Duodenal mucosa (tissue), 2 donors: ENCODE results near the gene NFYB.

Source experiments
- H3K27ac ChIP-seq: one replicate; pipeline ENCODE4 v1.7.0; 2013; ENCODE audit warnings: low read depth, low read length
- H3K27me3 ChIP-seq, 2 donors: one replicate each; pipeline ENCODE4 v1.7.0; 2013; ENCODE audit warnings: low read length in 2 of 2, control low read depth in 1 of 2; ENCODE audit not compliant: insufficient read depth in 2 of 2, control insufficient read depth in 1 of 2
- H3K36me3 ChIP-seq, 2 donors: one replicate each; pipeline ENCODE4 v1.7.0; 2013; ENCODE audit warnings: low read length in 2 of 2, control low read depth in 1 of 2; ENCODE audit not compliant: insufficient read depth in 2 of 2, control insufficient read depth in 1 of 2
- H3K4me1 ChIP-seq, 2 donors: one replicate each; pipeline ENCODE4 v1.7.0; 2013; ENCODE audit warnings: low read length in 2 of 2, control low read depth in 1 of 2; ENCODE audit not compliant: insufficient read depth in 2 of 2, control insufficient read depth in 1 of 2
- H3K4me3 ChIP-seq, 2 donors: one replicate each; pipeline ENCODE4 v1.7.0; 2013; ENCODE audit warnings: low read length in 2 of 2, low read depth in 1 of 2
- H3K9ac ChIP-seq, 2 donors: one replicate each; pipeline ENCODE4 v1.7.0; 2013; ENCODE audit warnings: low read length in 2 of 2, low read depth in 1 of 2
- H3K9me3 ChIP-seq, 2 donors: one replicate each; pipeline ENCODE4 v1.7.0; 2013; ENCODE audit warnings: low read length in 2 of 2, control low read depth in 1 of 2; ENCODE audit not compliant: control insufficient read depth in 1 of 2

Gene NFYB

DNA sequence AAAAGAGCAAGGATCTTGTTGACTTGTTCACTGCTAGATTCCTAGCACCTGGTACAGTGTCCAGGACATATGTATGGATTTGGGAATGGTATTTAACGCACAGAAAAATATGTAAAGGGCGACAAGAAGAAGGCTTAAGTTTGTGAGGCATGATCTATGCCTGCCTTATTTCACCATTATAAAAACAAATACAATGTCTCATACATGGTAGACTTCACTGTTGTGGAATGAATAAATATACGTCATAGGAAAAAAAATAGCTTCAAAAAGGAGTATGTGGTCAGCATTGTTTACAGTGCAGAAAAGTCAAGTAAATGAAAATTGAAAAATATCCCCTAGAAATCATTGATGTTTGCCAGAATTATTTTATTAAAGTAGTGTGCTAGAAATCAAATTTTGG, 43.7 kb downstream of the NFYB start:
- peaks cover 39 to 44% of the 10 kb centered on the region in 2 donors for H3K36me3 ChIP-seq
- H3K9me3 ChIP-seq = no peaks in the 10 kb centered on the region

DNA sequence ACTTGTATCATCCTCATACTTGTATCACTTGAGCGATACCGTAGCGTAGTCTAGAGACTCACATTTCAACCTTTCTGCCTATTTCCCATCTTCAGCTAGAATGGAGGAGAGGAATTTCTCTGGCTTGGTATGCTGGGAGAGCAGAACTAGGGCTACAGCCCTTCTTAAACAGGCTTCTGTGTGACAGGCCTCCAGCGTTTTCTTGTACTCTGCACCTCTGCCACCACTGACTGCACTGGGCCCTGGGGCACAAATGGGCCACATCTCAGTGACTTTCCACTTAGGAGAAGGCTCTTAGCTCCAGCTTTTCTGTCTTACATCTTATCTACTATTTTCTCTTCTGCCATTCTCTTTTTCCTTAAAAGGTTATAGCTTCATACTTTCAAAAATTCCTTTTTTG, 46.9 kb downstream of the NFYB start:
- peaks cover 31 to 48% of the 10 kb centered on the region in 2 donors for H3K36me3 ChIP-seq
- H3K27ac ChIP-seq = no peak overlapping the region
- no peaks in the 10 kb centered on the region for H3K9me3 ChIP-seq
- peaks cover 0 to 5% of the 10 kb centered on the region in 2 donors for H3K4me1 ChIP-seq
- H3K4me3 ChIP-seq = no peak overlapping the region
- no peak overlapping the region for H3K9ac ChIP-seq
- no peaks in the 10 kb centered on the region for H3K27me3 ChIP-seq

More for the DNA sequence above, 43.7 kb downstream of the NFYB start:
- H3K4me1 ChIP-seq = peaks cover 0 to 5% of the 10 kb centered on the region in 2 donors
- H3K4me3 ChIP-seq = no peak overlapping the region
- H3K9ac ChIP-seq = no peak overlapping the region
- no peak overlapping the region for H3K27ac ChIP-seq
- H3K27me3 ChIP-seq = no peaks in the 10 kb centered on the region

DNA sequence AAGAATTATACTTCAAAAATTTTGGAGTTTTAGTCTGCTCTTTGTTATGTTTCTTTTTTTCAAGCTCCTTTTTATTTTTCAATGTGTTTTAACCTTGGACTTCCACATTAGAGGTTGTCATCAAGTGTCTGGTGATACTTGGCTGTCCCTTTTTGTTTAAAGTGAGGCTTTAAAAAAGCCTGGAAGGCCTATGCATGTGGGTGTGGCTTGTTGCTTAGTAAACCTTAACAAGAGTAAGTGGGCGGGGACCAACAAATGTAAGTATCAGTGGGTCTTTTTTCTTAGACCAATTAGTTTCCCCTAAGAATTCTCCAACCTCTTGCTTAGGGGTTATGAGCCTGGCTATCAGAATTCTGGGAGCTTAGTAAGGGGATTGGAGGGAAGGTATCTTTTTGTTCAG, 47.3 kb downstream of the NFYB start:
- peaks cover 0 to 5% of the 10 kb centered on the region in 2 donors for H3K4me1 ChIP-seq
- peaks cover 31 to 48% of the 10 kb centered on the region in 2 donors for H3K36me3 ChIP-seq
- H3K4me3 ChIP-seq = no peak overlapping the region
- H3K9ac ChIP-seq = no peak overlapping the region
- no peaks in the 10 kb centered on the region for H3K9me3 ChIP-seq
- no peaks in the 10 kb centered on the region for H3K27me3 ChIP-seq
- H3K27ac ChIP-seq = no peak overlapping the region

DNA sequence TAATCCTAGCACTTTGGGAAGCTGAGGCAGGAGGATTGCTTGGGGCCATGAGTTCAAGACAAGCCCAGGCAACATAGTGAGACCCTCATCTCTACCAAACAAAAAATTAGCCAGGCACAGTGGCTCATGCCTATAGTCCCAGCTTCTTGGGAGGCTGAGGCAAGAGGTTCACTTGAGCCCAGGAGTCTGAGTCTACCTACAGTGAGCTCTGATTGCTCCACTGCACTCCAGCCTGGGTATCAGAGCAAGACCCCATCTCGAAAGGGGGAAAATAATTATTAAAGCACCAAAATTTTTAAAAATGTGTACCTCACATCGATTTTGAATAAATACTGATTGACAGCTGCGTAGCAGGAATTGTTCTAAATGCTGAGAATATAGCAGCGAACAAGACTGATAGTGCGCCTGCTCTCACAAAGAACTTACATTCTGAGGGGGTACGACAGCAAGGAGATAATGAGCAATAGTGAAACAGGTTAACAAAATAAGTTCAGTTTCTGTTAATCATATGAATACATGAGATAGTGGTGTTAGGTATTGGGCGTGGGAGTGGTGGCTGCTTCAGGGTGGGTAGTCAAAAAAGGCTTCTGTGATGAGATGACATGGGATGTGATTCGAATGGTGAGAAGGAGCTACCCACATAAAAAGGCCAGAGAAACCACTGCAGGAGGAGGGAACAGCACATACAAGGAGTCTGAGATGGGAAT, 54.1 kb downstream of the NFYB start:
- H3K27ac ChIP-seq = no peak overlapping the region
- no peaks in the 10 kb centered on the region for H3K4me1 ChIP-seq
- H3K9me3 ChIP-seq = no peaks in the 10 kb centered on the region
- H3K4me3 ChIP-seq = no peak overlapping the region
- no peaks in the 10 kb centered on the region for H3K27me3 ChIP-seq
- H3K9ac ChIP-seq = no peak overlapping the region
- H3K36me3 ChIP-seq = peaks cover 29 to 53% of the 10 kb centered on the region in 2 donors

DNA sequence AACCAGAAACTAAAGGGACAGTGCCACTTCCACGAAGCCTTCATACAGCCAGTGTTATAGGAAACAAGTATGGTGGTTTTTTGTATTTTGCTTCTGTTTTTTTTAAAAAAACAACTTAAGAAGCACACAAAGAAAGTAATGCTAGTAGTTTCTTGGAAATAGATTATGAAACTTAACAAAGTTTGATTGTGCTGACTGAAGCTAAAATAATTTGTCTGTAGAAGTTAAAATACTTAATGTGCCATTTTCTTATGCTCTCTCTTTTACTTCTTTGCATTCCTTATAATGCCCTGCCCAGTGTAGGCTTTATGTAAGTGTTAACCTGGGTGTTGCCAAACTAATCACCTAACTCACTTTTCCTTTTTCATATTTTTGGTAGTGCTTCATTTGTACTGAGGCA, 57.2 kb downstream of the NFYB start:
- H3K27ac ChIP-seq = no peak overlapping the region
- H3K27me3 ChIP-seq = no peaks in the 10 kb centered on the region
- H3K9ac ChIP-seq = no peak overlapping the region
- H3K36me3 ChIP-seq = peaks cover 31 to 34% of the 10 kb centered on the region in 2 donors
- H3K4me1 ChIP-seq = no peaks in the 10 kb centered on the region
- H3K9me3 ChIP-seq = no peaks in the 10 kb centered on the region
- no peak overlapping the region for H3K4me3 ChIP-seq

DNA sequence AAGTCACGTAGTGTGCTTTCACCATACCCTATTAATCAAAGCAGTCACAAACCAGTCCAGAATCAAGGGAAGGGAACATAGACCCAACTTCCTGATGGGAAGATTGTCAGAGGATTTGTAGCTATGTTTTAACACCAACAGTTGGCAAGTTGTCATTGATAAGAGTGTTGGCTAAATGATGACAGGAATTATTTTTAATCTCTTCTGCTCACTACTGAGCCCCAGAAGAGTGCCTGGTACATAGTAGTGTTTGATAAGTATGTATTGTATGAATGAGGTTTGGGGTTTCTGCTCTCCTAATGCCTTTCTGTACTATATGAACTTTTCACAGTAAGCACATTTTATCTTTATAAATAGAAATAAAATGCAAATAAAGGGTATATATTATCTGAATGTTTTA, 59.0 kb downstream of the NFYB start:
- no peaks in the 10 kb centered on the region for H3K27me3 ChIP-seq
- no peak overlapping the region for H3K27ac ChIP-seq
- no peaks in the 10 kb centered on the region for H3K4me1 ChIP-seq
- H3K36me3 ChIP-seq = peaks cover 23 to 28% of the 10 kb centered on the region in 2 donors
- no peak overlapping the region for H3K4me3 ChIP-seq
- H3K9me3 ChIP-seq = no peaks in the 10 kb centered on the region
- H3K9ac ChIP-seq = no peak overlapping the region

DNA sequence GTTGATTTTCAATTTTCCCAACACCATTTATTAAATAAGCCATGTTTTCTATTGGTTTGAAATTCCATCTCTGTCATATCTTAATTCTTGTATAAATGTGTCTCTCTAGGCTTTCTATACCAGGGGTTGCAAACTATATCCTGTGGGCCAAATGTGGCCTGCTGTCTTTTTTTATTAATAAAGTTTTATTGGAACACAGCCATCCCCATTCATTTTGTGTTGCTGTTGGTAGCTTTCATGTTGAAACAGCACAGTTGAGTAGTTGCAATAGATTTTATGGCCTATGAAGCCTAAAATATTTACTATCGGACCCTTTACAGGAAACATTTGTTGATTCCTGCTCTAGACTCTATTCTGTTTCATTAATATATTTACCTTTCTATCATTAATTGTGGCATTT, 64.3 kb downstream of the NFYB start:
- Histone ChIP-seq H3K27ac (no peak overlapping the region), H3K27me3 (no peaks in the 10 kb centered on the region), H3K4me3 (no peak overlapping the region), H3K9ac (no peak overlapping the region), H3K36me3 (peaks cover 2 to 7% of the 10 kb centered on the region in 2 donors), H3K9me3 (no peaks in the 10 kb centered on the region), H3K4me1 (no peaks in the 10 kb centered on the region)

DNA sequence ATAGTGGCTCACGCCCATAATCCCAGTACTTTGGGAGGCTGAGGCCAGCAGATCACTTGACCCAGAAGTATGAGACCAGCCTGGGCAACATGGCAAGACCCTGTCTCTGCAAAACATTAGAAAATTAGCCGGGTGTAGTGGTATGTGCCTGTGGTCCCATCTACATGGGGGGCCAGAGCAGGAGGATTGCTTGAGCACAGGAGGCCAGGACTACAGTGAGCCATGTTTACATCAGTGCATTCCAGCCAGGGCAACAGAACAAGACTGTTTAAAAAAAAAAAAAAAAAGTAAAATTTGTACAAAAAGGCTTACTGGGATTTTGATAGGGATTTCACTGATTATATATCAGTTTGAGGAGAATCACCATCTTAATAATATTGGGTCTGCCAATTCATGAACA, 65.9 kb downstream of the NFYB start:
- no peak overlapping the region for H3K9ac ChIP-seq
- peaks cover 0 to 7% of the 10 kb centered on the region in 2 donors for H3K36me3 ChIP-seq
- no peaks in the 10 kb centered on the region for H3K27me3 ChIP-seq
- H3K27ac ChIP-seq = no peak overlapping the region
- no peak overlapping the region for H3K4me3 ChIP-seq
- H3K4me1 ChIP-seq = no peaks in the 10 kb centered on the region
- no peaks in the 10 kb centered on the region for H3K9me3 ChIP-seq
